ENCODE data around the gene ANTXR2.

ANTXR2 gene

GRCh38 chr4:79979785-79980437, 93.1 kb downstream of the ANTXR2 start:
- DNase-seq, result no peak
- Histone ChIP-seq H3K27ac (no peak overlapping the region), H3K27me3 (replicated peaks) (no peaks in the 10 kb centered on the region), H3K36me3 (replicated peaks) (peaks cover 38% of the 10 kb centered on the region), H3K4me3 (ENCODE audit: low read depth, low read length) (no peak overlapping the region)
- in situ Hi-C loops (cut with HindIII; ENCODE audit: low pct_ligation_motif_present, low sequenced_read_pairs), result no loop called here
- TF ChIP-seq CTCF (IDR thresholded peaks at IDR 0.05; ENCODE audit: low read depth, low read length, missing control alignments), result no peak

GRCh38 chr4:79977131-79977840, 95.7 kb downstream of the ANTXR2 start:
- DNase-seq, result no peak
- Histone ChIP-seq H3K27ac (no peak overlapping the region), H3K36me3 (replicated peaks) (peaks cover 31% of the 10 kb centered on the region), H3K4me3 (ENCODE audit: low read depth, low read length) (no peak overlapping the region), H3K27me3 (replicated peaks) (no peaks in the 10 kb centered on the region)
- TF ChIP-seq CTCF (IDR thresholded peaks at IDR 0.05; ENCODE audit: low read depth, low read length, missing control alignments), result no peak
- in situ Hi-C loops (cut with HindIII; ENCODE audit: low pct_ligation_motif_present, low sequenced_read_pairs), result no loop called here

GRCh38 chr4:79964400-79965211, 108.4 kb downstream of the ANTXR2 start:
- in situ Hi-C loops (cut with HindIII; ENCODE audit: low pct_ligation_motif_present, low sequenced_read_pairs), result no loop called here
- H3K4me3 ChIP-seq (ENCODE audit: low read depth, low read length), result peak overlapping the region; percentile 33
- no peak for TF ChIP-seq CTCF (IDR thresholded peaks at IDR 0.05; ENCODE audit: low read depth, low read length, missing control alignments)
- peaks cover 13% of the 10 kb centered on the region for H3K36me3 ChIP-seq (replicated peaks)
- DNase-seq, result no peak
- no peaks in the 10 kb centered on the region for H3K27me3 ChIP-seq (replicated peaks)
- H3K27ac ChIP-seq, result no peak overlapping the region

DNA sequence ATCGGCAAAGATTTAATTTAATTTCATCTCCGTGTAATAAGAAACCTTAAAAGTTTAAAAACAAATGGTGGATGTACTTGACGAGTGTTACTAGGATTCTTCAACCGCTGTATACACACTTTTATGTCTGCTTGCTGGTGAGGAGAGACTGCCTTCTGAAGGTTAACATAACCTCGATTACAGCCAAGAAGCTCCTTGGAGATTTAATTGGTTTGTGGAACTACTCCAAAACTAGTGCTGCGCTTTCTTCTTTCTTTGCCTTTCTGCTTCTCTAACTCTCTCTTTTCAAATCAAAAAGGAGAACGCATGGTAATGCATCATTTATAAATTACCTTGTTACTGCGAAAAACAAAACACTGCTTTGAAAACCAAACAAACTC, 109.0 kb downstream of the ANTXR2 start:
- TF ChIP-seq CTCF (IDR thresholded peaks at IDR 0.05; ENCODE audit: low read depth, low read length, missing control alignments), result no peak
- H3K36me3 ChIP-seq (replicated peaks), result peaks cover 13% of the 10 kb centered on the region
- H3K27me3 ChIP-seq (replicated peaks), result no peaks in the 10 kb centered on the region
- no peak for DNase-seq
- in situ Hi-C loops (cut with HindIII; ENCODE audit: low pct_ligation_motif_present, low sequenced_read_pairs), result no loop called here
- H3K27ac ChIP-seq, result no peak overlapping the region
- no peak overlapping the region for H3K4me3 ChIP-seq (ENCODE audit: low read depth, low read length)

GRCh38 chr4:79959652-79960051, 113.4 kb downstream of the ANTXR2 start:
- no peaks in the 10 kb centered on the region for H3K27me3 ChIP-seq (replicated peaks)
- H3K36me3 ChIP-seq (replicated peaks), result peaks cover 10% of the 10 kb centered on the region
- in situ Hi-C loops (cut with HindIII; ENCODE audit: low pct_ligation_motif_present, low sequenced_read_pairs), result no loop called here
- TF ChIP-seq CTCF (IDR thresholded peaks at IDR 0.05; ENCODE audit: low read depth, low read length, missing control alignments), result no peak
- no peak overlapping the region for H3K27ac ChIP-seq
- H3K4me3 ChIP-seq (ENCODE audit: low read depth, low read length), result no peak overlapping the region
- no peak for DNase-seq
